Heart left ventricle (tissue), 16 donors: ENCODE results near the gene ROPN1L. TPM values are rescaled to one million over a fixed set of nuclear protein-coding genes. Genes with fewer than 3 reads are reported as not detected.
A peak's percentile ranks its signal among the peaks of the same experiment; 100 is the strongest.

Experiments used
- ATAC-seq, 4 donors: fragments of 200-7000 bp; cut with Tn5 transposase; one replicate each; pipeline ENCODE4 v1.9.1; 2020 to 2022; ENCODE audit warnings: moderate library complexity in 4 of 4, mild to moderate bottlenecking in 3 of 4, moderate number of reproducible peaks in 1 of 4
- DNase-seq, 5 donors: peaks; one replicate each; pipeline ENCODE4 v3.0.0-alpha.2; 2020
- H3K27ac ChIP-seq, 12 donors: fragments of 200-600 bp; sonication (generic) in 4 of 12; one replicate each; pipeline versions ENCODE4 v1.5.0 to v1.8.0; 2016 to 2022; ENCODE audit warnings: mild to moderate bottlenecking in 2 of 12
- H3K27me3 ChIP-seq, 9 donors: fragments of 200-600 bp; sonication (generic) in 2 of 9; one replicate each; pipeline versions ENCODE4 v1.5.1 to v1.8.0; 2016 to 2022; ENCODE audit warnings: mild to moderate bottlenecking in 3 of 9
- H3K36me3 ChIP-seq, 9 donors: fragments of 200-600 bp; sonication (generic) in 2 of 9; one replicate each; pipeline versions ENCODE4 v1.5.0 to v1.8.0; 2018 to 2022; ENCODE audit warnings: mild to moderate bottlenecking in 2 of 9
- H3K4me1 ChIP-seq, 12 donors: fragments of 200-600 bp; sonication (generic) in 4 of 12; one replicate each; pipeline versions ENCODE4 v1.5.0 to v1.8.0; 2016 to 2022; ENCODE audit warnings: mild to moderate bottlenecking in 3 of 12
- H3K4me3 ChIP-seq, 12 donors: fragments of 200-600 bp; sonication (generic) in 4 of 12; one replicate each; pipeline versions ENCODE4 v1.5.0 to v1.8.0; 2017 to 2022; ENCODE audit warnings: mild to moderate bottlenecking in 9 of 12, moderate library complexity in 4 of 12
- H3K9me3 ChIP-seq, 12 donors: fragments of 200-600 bp; sonication (generic) in 4 of 12; one replicate each; pipeline versions ENCODE4 v1.5.0 to v1.8.0; 2016 to 2022; ENCODE audit warnings: mild to moderate bottlenecking in 1 of 12
- CTCF ChIP-seq, 12 donors: fragments of 200-600 bp; sonication (generic) in 4 of 12; IDR thresholded peaks; one replicate each; pipeline versions ENCODE4 v1.5.0 to v1.8.0; 2018 to 2022; ENCODE audit warnings: antibody characterized with exemption in 12 of 12, mild to moderate bottlenecking in 5 of 12
- POLR2A ChIP-seq, 2 donors: fragments of 450-650 bp; IDR thresholded peaks; one replicate each; pipeline ENCODE4 v1.6.1; 2017; ENCODE audit warnings: antibody characterized with exemption in 2 of 2, mild to moderate bottlenecking in 2 of 2, moderate library complexity in 2 of 2
- WGBS, 4 donors: extraction: QIAGEN DNeasy Blood & Tissue Kit in 2 of 4; methylation state at CpG; one replicate each; pipeline versions ENCODE4 v1.1.5 to v1.1.7; 2013 to 2018; 5-methylcytosine and 5-hydroxymethylcytosine counted together
- intact Hi-C, 10 donors: fragments of 100-400 bp; cut with DNase I; formaldehyde crosslinking; loops; one replicate each; pipeline versions ENCODE4 v1.11.1 to v1.14.2; 2022
- polyA plus RNA-seq, 2 donors: library from polyadenylated mRNA; stranded (reverse); fragments of 200-250 nt; gene quantifications; one replicate each; pipeline ENCODE4 v1.2.3, GENCODE V29; 2013
- total RNA-seq, 9 donors: library from RNA; depleted of rRNA in 2 of 9; stranded (reverse); fragments of >200 nt in 2 of 9; fragmentation: NEBNext Ultra II Directional in 3 of 9; extraction: Animal tissue kit (Norgen Biotek cat#: 25700) in 3 of 9; gene quantifications; one replicate each; pipeline versions ENCODE4 v1.1.0 to v1.2.4, GENCODE V29; 2016 to 2023
- donor health status: ischemic (EF 13 %, LVEDD 7.1; RV severe dilation, severe dysfunction).
- donor health status: healthy with polysubstance abuse.
- donor health status: DM: no; HTN: yes; CAD: no.
- donor health status: DM: no; HTN: no; CAD: no.
- donor health status: ischemic (EF 25% LVEDD 6.9; RV normal size, moderate dysfunction).
- donor health status: ischemic (EF 25% LVEDD 5.7; RV mildly dilated, moderate dysfunction).
- donor health status: healthy.
- donor health status: DM: yes; HTN: yes; CAD: no.
- donor health status: ischemic (EF 35%, LVEDD 5.7; RV mildly dilated, moderate dysfunction).
- donor health status: nonischemic (EF 11% LVEDD 7.7; RV severe dilation, severe dysfunction).
- donor health status: DM: yes; HTN: yes; CAD: no.
- donor health status: PGD.
- donor health status: ischemic (EF 29% LVEDD 5.4; RV normal size, mild dysfunction).
- donor health status: nonischemic (EF 23%, LVEDD 6.1; RV moderate dilation, normal function).

ROPN1L gene
- total and polyA plus RNA-seq, 11 donors, result 0.14 to 0.81 (median 0.46) TPM; not detected in 4

GRCh38 chr5:10453545-10453944 lies 11.9 kb downstream of the ROPN1L start:
- no peak for DNase-seq
- intact Hi-C loops, result loop anchor here in 6 of 10 donors (1.0 to 10.0 kb wide), 6 partner anchors 111 to 401 kb away; partner anchors contain the start of genes ANKRD33B (in 2 of the 6) and DAP (in 1 of the 6)
- Histone ChIP-seq H3K27me3 (no peaks in the 10 kb centered on the region), H3K4me1 (peaks cover 5 to 30% (median 15%) of the 10 kb centered on the region in 12 donors), H3K27ac (no peak overlapping the region), H3K9me3 (no peaks in the 10 kb centered on the region), H3K36me3 (no peaks in the 10 kb centered on the region), H3K4me3 (no peak overlapping the region)
- TF ChIP-seq POLR2A (IDR thresholded peaks at IDR 0.05) (no peak), CTCF (IDR thresholded peaks at IDR 0.05) (no peak)
- ATAC-seq, result no peak
- WGBS, 4 donors, result 83 to 85% (median 84%) methylated on average over 8 of the region's 8 CpGs

- Histone ChIP-seq H3K27me3 (no peaks in the 10 kb centered on the region), H3K27ac (no peak overlapping the region), H3K36me3 (no peaks in the 10 kb centered on the region), H3K9me3 (no peaks in the 10 kb centered on the region), H3K4me1 (peaks cover 5 to 34% (median 16%) of the 10 kb centered on the region in 12 donors), H3K4me3 (no peak overlapping the region)
- TF ChIP-seq POLR2A (IDR thresholded peaks at IDR 0.05) (no peak), CTCF (IDR thresholded peaks at IDR 0.05) (no peak)
- intact Hi-C loops, result loop anchor here in 6 of 10 donors (1.0 to 10.0 kb wide), 8 partner anchors 108 to 400 kb away; partner anchors contain the start of genes ANKRD33B (in 3 of the 6) and DAP (in 1 of the 6)
- ATAC-seq (no peak), DNase-seq (no peak)
- WGBS, 4 donors, result 78 to 85% (median 79%) methylated on average over 17 to 19 of the region's 19 CpGs
These were observed 13.1 kb downstream of the ROPN1L start for GRCh38 chr5:10454591-10455276.

GRCh38 chr5:10455277-10455670 lies 13.6 kb downstream of the ROPN1L start:
- Histone ChIP-seq H3K4me1 (peaks cover 6 to 39% (median 20%) of the 10 kb centered on the region in 12 donors), H3K27ac (peak overlapping the region in 1 of 12 donors; percentile 11), H3K4me3 (no peak overlapping the region), H3K9me3 (no peaks in the 10 kb centered on the region), H3K36me3 (no peaks in the 10 kb centered on the region), H3K27me3 (no peaks in the 10 kb centered on the region)
- DNase-seq, result no peak
- intact Hi-C loops, result loop anchor here in 5 of 10 donors (1.0 to 10.0 kb wide), 6 partner anchors 107 to 400 kb away; partner anchors contain the start of genes ANKRD33B (in 3 of the 5) and DAP (in 1 of the 5)
- ATAC-seq, result no peak
- no peak for TF ChIP-seq CTCF (IDR thresholded peaks at IDR 0.05)
- no peak for TF ChIP-seq POLR2A (IDR thresholded peaks at IDR 0.05)
- WGBS, 4 donors, result 71 to 90% (median 74%) methylated on average over 9 to 14 of the region's 14 CpGs
